HEK293 (cell line): ENCODE results near the gene TRIM13.
A peak's percentile ranks its signal among the peaks of the same experiment; 100 is the strongest.

Experiments used
- CTCF ChIA-PET: fragments of 350-600 bp; formaldehyde crosslinking; extraction: SDS; loops from one replicate; lab custom pipeline; 2021; ENCODE audit warnings: antibody characterized with exemption; lab: Yijun Ruan, JAX
- POLR2A ChIA-PET: fragments of 300-600 bp; formaldehyde crosslinking; extraction: SDS; loops from one replicate; lab custom pipeline; 2020; ENCODE audit warnings: antibody characterized with exemption, inconsistent platforms; lab: Yijun Ruan, JAX
- H3K27ac ChIP-seq: fragments of 200-500 bp; sonication (Bioruptor generic); 2 replicates; pipeline ENCODE4 v1.5.1; 2014; ENCODE audit warnings: low read depth, low read length, control low read depth, inconsistent platforms; ENCODE audit errors: extremely low read depth
- H3K36me3 ChIP-seq, 2 experiments: fragments of 200-500 bp in 1 of 2; sonication (Bioruptor generic) in 1 of 2; 1 replicate in 1 of 2; 2 replicates in 1 of 2; pipeline ENCODE4 v1.5.1; 2014 to 2017; ENCODE audit warnings: inconsistent platforms in 2 of 2, low read length in 2 of 2; ENCODE audit not compliant: control insufficient read depth in 2 of 2, insufficient read depth in 1 of 2
- H3K4me1 ChIP-seq: fragments of 200-500 bp; sonication (Bioruptor generic); 2 replicates; pipeline ENCODE4 v1.5.1; 2014; ENCODE audit warnings: mild to moderate bottlenecking, low read length, inconsistent platforms; ENCODE audit not compliant: control insufficient read depth, insufficient read depth
- H3K4me3 ChIP-seq: 2 replicates; pipeline ENCODE4 v1.5.1; 2011; ENCODE audit warnings: low read depth, mild to moderate bottlenecking, control low read depth, low read length, moderate library complexity
- H3K9me3 ChIP-seq: fragments of 200-500 bp; sonication (Bioruptor generic); 2 replicates; pipeline ENCODE4 v1.5.1; 2014; ENCODE audit warnings: low read depth, low read length, inconsistent platforms; ENCODE audit not compliant: control insufficient read depth, insufficient read depth
- CTCF ChIP-seq: fragments of 450-650 bp; formaldehyde crosslinking; IDR thresholded peaks from 2 replicates; pipeline ENCODE4 v1.5.1; 2016; ENCODE audit warnings: missing biosample characterization, missing genetic modification characterization
- GLI2 ChIP-seq: fragments of 450-650 bp; formaldehyde crosslinking; IDR thresholded peaks from 2 replicates; pipeline ENCODE4; 2017; ENCODE audit warnings: missing biosample characterization, missing genetic modification characterization, low read depth, borderline replicate concordance
- PRDM1 ChIP-seq: fragments of 450-650 bp; formaldehyde crosslinking; IDR thresholded peaks from 2 replicates; pipeline ENCODE4; 2016; ENCODE audit warnings: missing biosample characterization, missing genetic modification characterization
- TCF7L2 ChIP-seq: IDR thresholded peaks from 2 replicates; pipeline ENCODE4 v1.6.1; 2011; ENCODE audit warnings: low read depth, mild to moderate bottlenecking, inconsistent platforms, low read length, moderate library complexity, borderline replicate concordance
- ZFP69B ChIP-seq: fragments of 450-650 bp; formaldehyde crosslinking; IDR thresholded peaks from 2 replicates; pipeline ENCODE4 v1.5.1; 2016; ENCODE audit warnings: missing biosample characterization, missing genetic modification characterization
- ZNF121 ChIP-seq: fragments of 450-650 bp; formaldehyde crosslinking; IDR thresholded peaks from 2 replicates; pipeline ENCODE4 v1.5.1; 2016; ENCODE audit warnings: missing biosample characterization, missing genetic modification characterization
- ZNF133 ChIP-seq: fragments of 450-650 bp; formaldehyde crosslinking; IDR thresholded peaks from 2 replicates; pipeline ENCODE4 v1.5.1; 2016; ENCODE audit warnings: missing biosample characterization, missing genetic modification characterization
- ZNF157 ChIP-seq: fragments of 450-650 bp; formaldehyde crosslinking; IDR thresholded peaks from 2 replicates; pipeline ENCODE4 v1.5.1; 2016; ENCODE audit warnings: missing biosample characterization, missing genetic modification characterization
- ZNF223 ChIP-seq: fragments of 450-650 bp; formaldehyde crosslinking; IDR thresholded peaks from 2 replicates; pipeline ENCODE4 v1.5.1; 2016; ENCODE audit warnings: missing biosample characterization, missing genetic modification characterization
- ZNF23 ChIP-seq: fragments of 450-650 bp; formaldehyde crosslinking; IDR thresholded peaks from 2 replicates; pipeline ENCODE4 v1.5.1; 2016; ENCODE audit warnings: missing biosample characterization, missing genetic modification characterization, borderline replicate concordance
- ZNF324 ChIP-seq: fragments of 450-650 bp; formaldehyde crosslinking; IDR thresholded peaks from 2 replicates; pipeline ENCODE4 v1.5.1; 2016; ENCODE audit warnings: missing biosample characterization, missing genetic modification characterization
- ZNF426 ChIP-seq: fragments of 450-650 bp; formaldehyde crosslinking; IDR thresholded peaks from 2 replicates; pipeline ENCODE4 v1.5.1; 2017; ENCODE audit warnings: missing biosample characterization, missing genetic modification characterization, mild to moderate bottlenecking, inconsistent platforms, moderate library complexity
- ZNF473 ChIP-seq: fragments of 450-650 bp; formaldehyde crosslinking; IDR thresholded peaks from 2 replicates; pipeline ENCODE4 v1.5.1; 2017; ENCODE audit warnings: missing biosample characterization, missing genetic modification characterization
- ZNF548 ChIP-seq: fragments of 450-650 bp; formaldehyde crosslinking; IDR thresholded peaks from 2 replicates; pipeline ENCODE4 v1.5.1; 2016; ENCODE audit warnings: missing biosample characterization, missing genetic modification characterization
- ZNF549 ChIP-seq: fragments of 450-650 bp; IDR thresholded peaks from 2 replicates; pipeline ENCODE4 v1.5.1; 2018; ENCODE audit warnings: missing biosample characterization, missing genetic modification characterization, mild to moderate bottlenecking, inconsistent platforms, moderate library complexity
- ZNF555 ChIP-seq: fragments of 450-650 bp; formaldehyde crosslinking; conservative IDR thresholded peaks from 2 replicates; pipeline ENCODE4 v1.5.1; 2017; ENCODE audit warnings: missing biosample characterization, mild to moderate bottlenecking, missing genetic modification characterization, inconsistent platforms
- ZNF623 ChIP-seq: fragments of 450-650 bp; formaldehyde crosslinking; IDR thresholded peaks from 2 replicates; pipeline ENCODE4 v1.5.1; 2016; ENCODE audit warnings: missing biosample characterization, missing genetic modification characterization
- ZNF654 ChIP-seq: fragments of 450-650 bp; formaldehyde crosslinking; IDR thresholded peaks from 2 replicates; pipeline ENCODE4 v1.5.1; 2016; ENCODE audit warnings: low read depth, missing biosample characterization, missing genetic modification characterization
- ZNF658 ChIP-seq: fragments of 450-650 bp; formaldehyde crosslinking; IDR thresholded peaks from 2 replicates; pipeline ENCODE4; 2016; ENCODE audit warnings: missing biosample characterization, missing genetic modification characterization
- ZNF664 ChIP-seq: fragments of 450-650 bp; formaldehyde crosslinking; IDR thresholded peaks from 2 replicates; pipeline ENCODE4 v1.5.1; 2016; ENCODE audit warnings: missing biosample characterization, missing genetic modification characterization
- ZNF704 ChIP-seq: fragments of 450-650 bp; formaldehyde crosslinking; IDR thresholded peaks from 2 replicates; pipeline ENCODE4 v1.5.1; 2016; ENCODE audit warnings: missing biosample characterization, missing genetic modification characterization
- ZNF76 ChIP-seq: fragments of 450-650 bp; formaldehyde crosslinking; IDR thresholded peaks from 2 replicates; pipeline ENCODE4; 2016; ENCODE audit warnings: low read depth, missing biosample characterization, missing genetic modification characterization, borderline replicate concordance
- ZSCAN16 ChIP-seq: fragments of 450-650 bp; formaldehyde crosslinking; IDR thresholded peaks from 2 replicates; pipeline ENCODE4 v1.5.1; 2016; ENCODE audit warnings: missing biosample characterization, missing genetic modification characterization

The TRIM13 gene

GRCh38 chr13:50053844-50054243, 57.0 kb downstream of the TRIM13 start:
- ChIA-PET CTCF (no interaction called here), POLR2A (no interaction called here)

GRCh38 chr13:50055454-50055853, 58.6 kb downstream of the TRIM13 start:
- peaks cover 12 to 35% of the 10 kb centered on the region in 2 experiments for H3K36me3 ChIP-seq
- H3K9me3 ChIP-seq = no peaks in the 10 kb centered on the region
- TF ChIP-seq PRDM1 (tag by site-specific recombination) = peak; percentile 91
- no peak for TF ChIP-seq ZNF223 (tag by site-specific recombination)
- POLR2A ChIA-PET = no interaction called here
- no peak overlapping the region for H3K4me3 ChIP-seq
- CTCF ChIA-PET = no interaction called here
- no peak overlapping the region for H3K27ac ChIP-seq
- no peaks in the 10 kb centered on the region for H3K4me1 ChIP-seq

More at GRCh38 chr13:50053844-50054243, 57.0 kb downstream of the TRIM13 start:
- no peak overlapping the region for H3K4me3 ChIP-seq
- H3K36me3 ChIP-seq = peaks cover 16 to 31% of the 10 kb centered on the region in 2 experiments
- no peak for TF ChIP-seq ZNF658 (tag by site-specific recombination)
- no peak for TF ChIP-seq ZNF157 (tag by site-specific recombination)
- no peaks in the 10 kb centered on the region for H3K9me3 ChIP-seq
- no peak overlapping the region for H3K27ac ChIP-seq
- no peaks in the 10 kb centered on the region for H3K4me1 ChIP-seq

GRCh38 chr13:50060718-50061117, 63.9 kb downstream of the TRIM13 start:
- Histone ChIP-seq H3K27ac (no peak overlapping the region), H3K4me1 (no peaks in the 10 kb centered on the region), H3K9me3 (no peaks in the 10 kb centered on the region), H3K36me3 (peaks cover 29 to 31% of the 10 kb centered on the region in 2 experiments), H3K4me3 (no peak overlapping the region)
- CTCF ChIA-PET = no interaction called here
- TF ChIP-seq ZNF76 (tag by site-specific recombination) (no peak), ZNF133 (tag by site-specific recombination) (no peak), ZNF23 (tag by site-specific recombination) (no peak), CTCF (tag by site-specific recombination) (no peak), ZNF654 (tag by site-specific recombination) (no peak), ZNF548 (no peak), ZNF555 (tag by site-specific recombination) (no peak), ZSCAN16 (tag by site-specific recombination) (no peak), ZNF623 (no peak), ZFP69B (tag by site-specific recombination) (no peak), ZNF473 (tag by site-specific recombination) (no peak), ZNF426 (tag by site-specific recombination) (no peak), ZNF549 (no peak), TCF7L2 (no peak), ZNF664 (no peak), ZNF324 (tag by site-specific recombination) (no peak), ZNF704 (tag by site-specific recombination) (no peak), ZNF121 (no peak), GLI2 (tag by site-specific recombination) (no peak)
- POLR2A ChIA-PET = no interaction called here
